Natural killer cell treated with Interleukin-12 subunit alpha and Interleukin-12 subunit beta and Interleukin-15 and Interleukin-18, amount 100 ng/mL, for 72 hours (primary cell): ENCODE data around the gene IFT122. TPM values are rescaled to one million over a fixed set of nuclear protein-coding genes. Genes with fewer than 3 reads are reported as not detected.
"Not testable (repeated sequence)": the region's sequence is repeated elsewhere in the genome, so short reads cannot be mapped to it uniquely, and the experiment has no call there.

Source experiments
- ATAC-seq, 2 donors: fragments of 150-1000 bp; cut with Tn5 transposase in 1 of 2; sonication (Bioruptor Pico), chemical (Tn5 transposase) in 1 of 2; 2 replicates each; pipeline ENCODE4 v1.10.0; 2021
- DNase-seq: peaks from one replicate; pipeline ENCODE4 v3.0.0; 2022; ENCODE audit warnings: low spot score
- H3K27ac Mint-ChIP-seq, 2 donors: 1 replicate in 1 of 2; 2 replicates in 1 of 2; pipeline ENCODE4 v1.8.0; 2022; ENCODE audit warnings: mixed read lengths in 2 of 2, mild to moderate bottlenecking in 1 of 2, moderate library complexity in 1 of 2
- H3K27me3 Mint-ChIP-seq, 2 donors: 1 replicate in 1 of 2; 2 replicates in 1 of 2; pipeline ENCODE4 v1.8.0; 2022; ENCODE audit warnings: mixed read lengths in 2 of 2
- H3K36me3 Mint-ChIP-seq: one replicate; pipeline ENCODE4 v1.8.0; 2022; ENCODE audit warnings: mixed read lengths
- H3K4me1 Mint-ChIP-seq, 2 donors: 1 replicate in 1 of 2; 2 replicates in 1 of 2; pipeline ENCODE4 v1.8.0; 2022; ENCODE audit warnings: low read depth in 2 of 2, mixed read lengths in 2 of 2, mild to moderate bottlenecking in 1 of 2
- H3K4me3 Mint-ChIP-seq: one replicate; pipeline ENCODE4 v1.8.0; 2022; ENCODE audit warnings: mixed read lengths
- H3K9me3 Mint-ChIP-seq: 2 replicates; pipeline ENCODE4 v1.8.0; 2022; ENCODE audit warnings: mixed read lengths
- total RNA-seq, 2 donors: library from RNA; stranded (reverse); gene quantifications; one replicate each; pipeline ENCODE4 v1.2.3, GENCODE V29; 2022

The IFT122 gene
- total RNA-seq, 2 donors from 2014 or later: 13.1 to 27.4 TPM

DNA sequence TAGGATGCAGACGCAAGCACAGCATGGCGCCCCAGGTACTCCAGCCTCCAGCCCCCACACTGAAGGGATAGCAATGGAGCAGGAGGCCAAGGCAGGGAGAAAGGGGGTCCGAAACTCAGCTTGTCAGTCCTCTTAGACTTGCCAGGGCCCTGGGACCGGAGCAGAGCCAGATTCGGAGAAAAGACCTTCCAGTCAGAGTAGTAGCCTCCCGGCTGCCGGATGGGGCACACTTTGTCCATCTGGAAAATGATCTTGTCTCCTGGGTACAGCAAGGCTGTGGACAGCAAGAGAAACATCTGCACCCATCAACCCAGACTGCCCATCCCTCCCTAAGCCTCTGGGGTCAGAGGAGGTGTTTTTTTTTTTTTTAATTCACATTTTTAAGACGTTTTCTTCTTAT is 35.9 kb upstream of the IFT122 start:
- DNase-seq: no peak
- no peak for ATAC-seq
- Mint-ChIP-seq H3K4me3 (no peak overlapping the region), H3K36me3 (no peaks in the 10 kb centered on the region), H3K9me3 (no peaks in the 10 kb centered on the region), H3K27ac (no peak overlapping the region), H3K27me3 (no peaks in the 10 kb centered on the region), H3K4me1 (peaks cover 0 to 6% of the 10 kb centered on the region in 2 donors)

DNA sequence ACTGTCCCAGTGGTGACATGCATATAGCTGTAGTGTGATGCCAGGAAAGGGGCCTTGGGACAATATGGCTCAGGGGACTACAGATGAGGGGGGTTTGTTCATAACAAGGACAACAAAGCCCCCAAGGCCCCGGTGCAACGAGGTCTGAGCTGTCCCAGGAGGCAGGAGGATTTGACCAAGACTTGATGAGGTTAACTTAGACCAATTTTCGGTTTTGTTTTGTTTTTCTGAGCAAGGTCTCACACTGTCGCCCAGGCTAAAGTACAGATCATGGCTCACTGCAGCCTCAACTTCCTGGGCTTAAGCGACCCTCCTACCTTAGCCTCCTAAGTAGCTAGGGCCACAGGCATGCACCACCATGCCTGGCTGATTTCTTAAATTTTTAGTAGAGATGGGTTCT is 35.4 kb upstream of the IFT122 start:
- Mint-ChIP-seq H3K4me3 (no peak overlapping the region), H3K27me3 (no peaks in the 10 kb centered on the region), H3K27ac (no peak overlapping the region), H3K4me1 (peaks cover 0 to 4% of the 10 kb centered on the region in 2 donors), H3K36me3 (no peaks in the 10 kb centered on the region), H3K9me3 (no peaks in the 10 kb centered on the region)
- no peak for DNase-seq
- ATAC-seq: no peak

DNA sequence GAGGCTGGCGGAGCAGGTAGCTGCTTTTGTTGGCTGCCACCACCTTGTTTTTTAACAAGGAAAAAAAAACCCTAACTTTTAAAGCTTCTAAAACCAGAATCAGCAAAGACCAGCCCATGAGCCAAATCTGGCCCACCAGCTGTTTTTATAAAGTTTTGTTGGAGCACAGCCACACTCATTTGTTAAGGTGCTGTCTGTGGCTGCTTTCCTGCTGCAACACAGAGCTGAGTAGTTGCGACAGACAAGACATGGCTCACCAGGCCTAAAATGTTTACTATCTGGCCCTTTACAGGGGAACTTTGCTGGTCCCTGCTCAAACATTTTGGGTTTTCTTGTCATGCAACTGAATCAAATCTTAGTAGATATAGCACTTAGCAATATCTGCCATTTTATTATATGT is 30.5 kb upstream of the IFT122 start:
- DNase-seq: no peak
- ATAC-seq: no peak
- Mint-ChIP-seq H3K36me3 (no peaks in the 10 kb centered on the region), H3K27ac (no peak overlapping the region), H3K27me3 (peaks cover 0 to 2% of the 10 kb centered on the region in 2 donors), H3K4me3 (no peak overlapping the region), H3K4me1 (no peaks in the 10 kb centered on the region), H3K9me3 (no peaks in the 10 kb centered on the region)

DNA sequence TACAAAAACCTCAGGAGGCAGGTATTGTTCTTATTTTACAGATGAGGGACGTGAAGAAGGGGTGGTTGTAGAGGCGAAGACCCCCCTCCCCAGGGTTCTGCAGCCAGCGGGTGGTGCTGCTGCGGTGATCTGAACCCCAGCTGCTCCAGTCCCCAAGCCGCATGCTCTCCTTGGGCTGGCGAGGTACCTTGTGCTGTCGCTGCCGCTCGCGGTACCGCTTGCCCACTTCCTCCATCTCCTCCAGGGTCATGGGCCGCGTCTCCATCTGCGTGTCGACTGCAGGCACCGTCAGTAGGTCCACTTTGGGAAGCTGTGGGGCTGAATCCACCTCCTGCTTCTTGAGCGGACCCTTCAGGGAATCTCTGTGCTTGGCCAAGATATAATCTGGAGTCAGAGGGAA is 29.1 kb upstream of the IFT122 start:
- no peak for ATAC-seq
- Mint-ChIP-seq H3K4me3 (no peak overlapping the region), H3K27me3 (peaks cover 0 to 2% of the 10 kb centered on the region in 2 donors), H3K27ac (no peak overlapping the region), H3K4me1 (no peaks in the 10 kb centered on the region), H3K36me3 (no peaks in the 10 kb centered on the region), H3K9me3 (no peaks in the 10 kb centered on the region)
- DNase-seq: no peak

DNA sequence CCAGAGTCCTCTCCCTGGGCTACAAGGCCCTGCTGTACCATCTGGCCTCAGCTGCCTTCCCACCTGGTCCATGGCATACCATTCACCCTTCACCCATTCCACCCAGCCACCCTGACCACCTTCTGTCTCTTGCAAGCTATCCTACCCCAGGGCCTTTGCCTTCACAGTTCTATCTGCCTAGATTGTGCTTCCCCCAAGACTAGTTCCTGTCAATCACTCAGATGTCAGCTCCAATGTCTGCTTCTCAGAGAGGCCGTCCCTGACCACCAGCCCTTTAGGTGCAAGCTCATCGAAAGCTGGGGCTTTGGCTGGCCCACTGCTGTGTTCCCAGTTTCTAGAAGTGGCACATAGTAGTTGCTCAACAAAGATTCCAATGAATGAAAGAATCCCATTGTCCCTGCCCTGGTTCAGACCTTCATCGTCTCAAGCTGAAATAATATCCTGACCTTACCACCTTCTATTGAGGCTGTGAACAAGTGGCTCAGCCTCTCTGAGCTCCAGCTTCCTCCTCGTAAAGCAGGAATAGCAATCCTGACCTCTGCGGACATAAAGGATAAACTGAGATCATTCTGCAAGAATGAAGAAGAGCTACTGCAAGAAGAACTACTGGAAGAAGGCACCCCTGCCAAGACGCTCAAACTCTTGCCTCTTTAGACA is 27.4 kb upstream of the IFT122 start:
- DNase-seq (no peak), ATAC-seq (no peak)
- no peaks in the 10 kb centered on the region for H3K36me3 Mint-ChIP-seq
- H3K27ac Mint-ChIP-seq: no peak overlapping the region
- H3K4me3 Mint-ChIP-seq: no peak overlapping the region
- no peaks in the 10 kb centered on the region for H3K9me3 Mint-ChIP-seq
- peaks cover 0 to 2% of the 10 kb centered on the region in 2 donors for H3K27me3 Mint-ChIP-seq
- no peaks in the 10 kb centered on the region for H3K4me1 Mint-ChIP-seq

DNA sequence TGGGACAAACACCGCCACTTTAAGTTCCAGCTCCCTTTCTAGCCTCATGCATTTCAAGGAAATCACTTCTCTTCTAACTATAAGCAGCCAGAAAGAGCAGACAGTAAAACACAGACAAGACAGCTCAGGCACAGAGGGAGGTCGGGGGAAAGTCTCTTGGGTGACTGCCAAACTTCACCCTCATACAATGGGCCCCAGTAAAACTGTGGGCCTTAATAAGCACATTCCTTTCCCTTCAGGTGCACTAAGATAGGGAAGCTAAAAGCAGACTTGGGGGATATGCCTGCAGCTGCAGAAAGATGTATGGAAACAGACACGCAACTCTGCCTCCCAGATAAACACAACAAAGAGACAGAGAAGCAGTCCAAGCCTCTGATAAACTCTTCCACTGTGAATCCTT is 26.8 kb upstream of the IFT122 start:
- not testable (repeated sequence) for DNase-seq, ATAC-seq, H3K4me3 Mint-ChIP-seq, H3K4me1 Mint-ChIP-seq, H3K9me3 Mint-ChIP-seq, H3K27ac Mint-ChIP-seq, H3K27me3 Mint-ChIP-seq, H3K36me3 Mint-ChIP-seq

DNA sequence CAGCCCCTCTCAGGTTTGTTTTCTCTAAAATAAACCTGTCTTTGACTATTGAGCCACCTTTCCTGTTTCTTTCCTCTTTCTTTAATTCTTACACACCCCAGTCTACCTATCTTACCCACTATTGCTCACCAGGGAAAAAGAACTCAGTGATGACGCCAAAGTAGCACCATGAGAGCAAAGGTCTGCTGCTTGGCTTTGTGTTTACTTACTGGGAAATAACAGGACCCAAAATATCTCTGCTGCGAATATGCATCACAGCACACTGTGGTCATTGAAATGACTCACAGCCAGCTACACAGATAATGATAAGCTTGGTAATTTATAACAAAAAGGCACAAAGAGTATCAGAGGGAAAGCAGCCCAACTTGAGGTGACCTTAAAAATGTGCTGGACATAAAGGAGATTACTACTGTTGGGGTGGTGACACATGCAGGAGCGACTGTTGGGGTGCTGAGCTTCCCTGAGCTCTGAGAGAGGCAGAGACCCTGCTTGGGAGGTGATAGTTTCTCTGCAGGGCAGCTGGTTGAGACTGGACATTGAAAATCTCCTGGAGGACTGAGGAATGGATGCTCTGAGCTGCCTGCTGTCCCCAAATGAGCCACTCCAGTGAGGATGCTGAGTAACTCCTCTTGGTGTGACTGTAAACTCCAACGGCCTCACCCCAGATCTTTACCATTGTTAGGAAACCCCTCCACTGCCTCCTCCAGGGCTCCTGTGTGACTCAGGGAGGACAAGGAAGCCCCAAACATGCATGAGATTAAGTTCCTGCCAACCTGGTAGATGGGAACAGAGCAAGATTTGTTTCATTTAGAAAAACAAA is 26.1 kb upstream of the IFT122 start:
- DNase-seq (no peak), ATAC-seq (peak in 1 of 2 donors; percentile 48)
- Mint-ChIP-seq H3K4me1 (no peaks in the 10 kb centered on the region), H3K4me3 (no peak overlapping the region), H3K27me3 (peaks cover 0 to 2% of the 10 kb centered on the region in 2 donors), H3K27ac (no peak overlapping the region), H3K36me3 (no peaks in the 10 kb centered on the region), H3K9me3 (no peaks in the 10 kb centered on the region)

DNA sequence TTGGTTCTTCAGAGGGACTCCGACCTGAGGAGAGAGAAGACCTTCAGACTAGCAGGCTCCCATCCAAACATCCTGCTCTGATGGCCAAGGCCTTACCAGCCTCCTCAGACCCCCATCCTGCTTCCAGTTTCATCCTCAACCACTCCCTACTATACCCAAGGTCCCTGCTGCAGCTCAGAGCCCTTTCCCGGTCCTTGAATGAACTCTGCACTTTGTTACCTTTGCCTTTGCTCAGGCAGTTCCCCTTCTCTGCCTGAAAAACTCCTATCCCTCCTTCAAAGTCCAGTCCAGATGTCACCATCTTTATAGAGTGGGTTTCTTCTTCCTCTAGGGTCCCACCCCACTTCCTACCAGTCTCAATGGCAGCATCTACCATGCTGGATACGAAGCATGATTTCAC is 24.6 kb upstream of the IFT122 start:
- DNase-seq: no peak
- Mint-ChIP-seq H3K27ac (no peak overlapping the region), H3K9me3 (no peaks in the 10 kb centered on the region), H3K4me3 (no peak overlapping the region), H3K36me3 (no peaks in the 10 kb centered on the region), H3K27me3 (peaks cover 0 to 2% of the 10 kb centered on the region in 2 donors), H3K4me1 (no peaks in the 10 kb centered on the region)
- no peak for ATAC-seq

DNA sequence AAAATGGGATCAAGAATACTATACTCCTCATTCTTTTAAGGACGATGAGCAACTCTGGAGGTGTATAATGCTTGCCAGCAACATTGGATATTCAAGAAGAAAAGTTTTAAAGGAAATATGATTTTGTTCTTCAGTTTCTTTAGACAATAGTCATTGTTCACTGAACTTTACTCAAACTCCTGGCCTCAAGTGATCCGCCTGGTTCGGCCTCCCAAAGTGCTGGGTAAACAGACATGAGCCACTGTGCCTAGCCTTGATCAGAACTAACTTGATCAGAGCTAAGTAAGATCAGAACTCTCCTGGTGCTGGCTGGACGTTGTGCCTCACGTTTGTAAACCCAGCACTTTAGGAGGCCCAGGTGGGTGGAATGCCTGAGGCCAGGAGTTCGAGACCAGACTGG is 24.2 kb upstream of the IFT122 start:
- no peak for DNase-seq
- no peaks in the 10 kb centered on the region for H3K36me3 Mint-ChIP-seq
- H3K4me3 Mint-ChIP-seq: no peak overlapping the region
- no peaks in the 10 kb centered on the region for H3K4me1 Mint-ChIP-seq
- H3K9me3 Mint-ChIP-seq: no peaks in the 10 kb centered on the region
- peaks cover 0 to 2% of the 10 kb centered on the region in 2 donors for H3K27me3 Mint-ChIP-seq
- no peak overlapping the region for H3K27ac Mint-ChIP-seq
- no peak for ATAC-seq

DNA sequence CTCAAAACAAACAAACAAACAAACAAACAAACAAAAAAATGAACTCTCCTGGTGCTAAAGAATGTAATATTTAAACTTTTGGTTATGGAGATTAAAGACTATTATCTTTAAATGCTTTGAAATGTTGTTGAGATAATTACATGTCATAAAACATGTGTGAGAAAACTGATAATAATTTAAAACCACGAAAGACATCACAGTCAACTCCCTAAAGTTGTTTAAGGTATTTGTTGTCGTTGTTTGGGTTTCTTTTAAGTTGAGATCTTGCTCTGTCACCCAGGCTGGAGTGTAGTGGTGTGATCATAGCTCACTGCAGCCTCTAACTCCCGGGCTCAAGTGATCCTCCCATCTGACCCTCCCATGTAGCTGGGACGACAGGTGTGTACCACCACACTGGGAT is 23.6 kb upstream of the IFT122 start:
- peaks cover 0 to 2% of the 10 kb centered on the region in 2 donors for H3K27me3 Mint-ChIP-seq

DNA sequence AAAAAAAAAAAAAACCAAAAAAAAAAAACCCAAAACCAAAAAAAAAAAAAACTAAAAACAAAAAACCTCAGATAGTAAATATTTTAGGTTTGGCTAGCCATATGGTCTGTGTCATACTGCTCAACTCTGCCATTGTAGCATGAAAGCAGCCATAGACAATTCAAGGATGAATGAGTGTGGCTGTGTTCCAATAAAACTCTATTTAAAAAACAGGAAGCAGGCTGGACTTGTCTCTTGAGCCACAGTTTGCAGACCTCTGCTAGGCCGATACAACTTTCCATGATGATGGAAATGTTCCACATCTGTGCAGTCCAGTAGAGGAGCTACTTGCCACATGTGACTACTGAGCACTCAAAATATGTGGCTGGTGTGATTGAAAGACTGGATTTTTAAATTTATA is 22.7 kb upstream of the IFT122 start:
- DNase-seq (no peak), ATAC-seq (no peak)
- Mint-ChIP-seq H3K4me3 (no peak overlapping the region), H3K9me3 (no peaks in the 10 kb centered on the region), H3K27ac (no peak overlapping the region), H3K4me1 (no peaks in the 10 kb centered on the region), H3K36me3 (no peaks in the 10 kb centered on the region), H3K27me3 (peaks cover 0 to 2% of the 10 kb centered on the region in 2 donors)

More for the DNA sequence above, 23.6 kb upstream of the IFT122 start:
- Mint-ChIP-seq H3K27ac (no peak overlapping the region), H3K4me3 (no peak overlapping the region), H3K4me1 (no peaks in the 10 kb centered on the region), H3K36me3 (no peaks in the 10 kb centered on the region), H3K9me3 (no peaks in the 10 kb centered on the region)
- ATAC-seq (no peak), DNase-seq (no peak)

DNA sequence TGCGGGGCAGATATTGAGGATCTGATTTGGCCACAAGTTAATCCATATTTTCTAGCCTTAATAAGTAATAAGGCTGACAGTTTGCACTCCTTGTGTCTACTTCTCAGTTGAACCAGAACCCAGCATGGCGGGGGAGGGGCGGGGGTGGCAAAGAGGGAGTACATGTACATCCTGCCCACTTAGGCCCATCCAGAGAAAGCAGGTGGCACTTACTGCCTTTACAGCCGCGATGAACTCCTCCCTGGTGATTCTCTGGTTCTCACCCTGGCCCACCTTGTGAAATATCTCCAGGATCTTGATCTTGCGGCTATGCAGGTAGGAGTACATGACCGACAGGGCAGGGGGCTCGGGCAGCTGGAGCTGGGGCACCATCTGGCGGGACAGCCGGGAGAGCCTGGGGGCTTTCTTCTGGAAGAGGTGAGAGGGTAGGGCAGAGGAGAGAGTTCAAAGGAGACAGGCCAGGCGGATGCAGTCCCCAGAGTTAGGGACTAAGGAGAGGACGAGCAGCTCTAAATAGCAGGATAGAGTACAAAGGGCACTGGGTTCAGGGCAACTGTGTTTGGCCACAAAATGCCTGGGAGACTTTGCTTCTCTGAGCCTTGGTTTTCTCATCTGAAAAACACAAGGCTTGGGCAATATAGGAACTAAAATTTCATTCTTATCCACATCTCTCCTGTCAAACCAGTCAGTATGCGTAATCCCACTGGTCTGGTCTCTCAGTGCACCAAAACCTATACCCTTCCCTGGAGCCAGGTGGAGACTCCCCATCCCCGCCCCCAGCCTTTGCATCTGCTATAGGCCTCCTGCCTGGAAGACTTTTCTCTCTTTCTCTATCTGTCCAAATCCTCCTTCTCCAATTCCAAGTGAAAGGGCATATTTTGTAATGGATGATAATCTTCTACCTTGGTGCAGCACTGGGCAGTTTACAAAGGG is 21.7 kb upstream of the IFT122 start:
- Mint-ChIP-seq H3K27me3 (peaks cover 0 to 5% of the 10 kb centered on the region in 2 donors), H3K4me1 (no peaks in the 10 kb centered on the region), H3K4me3 (no peak overlapping the region), H3K27ac (peak overlapping the region in 1 of 2 donors; percentile 70), H3K9me3 (no peaks in the 10 kb centered on the region), H3K36me3 (no peaks in the 10 kb centered on the region)
- DNase-seq: no peak
- no peak for ATAC-seq

DNA sequence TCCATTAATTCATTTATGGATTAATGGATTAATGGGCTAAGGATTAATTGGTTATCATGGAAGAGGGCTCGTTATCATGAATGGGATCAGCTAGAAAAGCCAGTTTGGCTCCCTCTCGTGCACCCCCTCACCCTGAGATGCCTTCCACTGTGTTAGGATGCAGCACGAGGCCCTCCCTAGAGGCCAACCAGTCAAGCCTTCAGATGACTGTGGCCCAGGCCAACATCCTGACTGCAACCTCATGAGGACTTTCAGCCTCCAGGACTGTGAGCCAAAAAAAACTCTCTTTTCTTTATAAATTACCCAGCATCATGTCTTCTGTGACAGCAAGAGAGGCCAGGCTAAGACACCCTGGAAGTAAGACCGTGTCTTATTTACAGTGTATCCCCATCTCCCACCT is 20.5 kb upstream of the IFT122 start:
- Mint-ChIP-seq H3K36me3 (no peaks in the 10 kb centered on the region), H3K4me3 (no peak overlapping the region), H3K27ac (no peak overlapping the region), H3K4me1 (peaks cover 7 to 9% of the 10 kb centered on the region in 2 donors), H3K27me3 (peaks cover 0 to 5% of the 10 kb centered on the region in 2 donors), H3K9me3 (no peaks in the 10 kb centered on the region)
- DNase-seq (no peak), ATAC-seq (no peak)
